Coronary artery (tissue), 2 donors: ENCODE measurements around the gene EVX1.
A peak's percentile ranks its signal among the peaks of the same experiment; 100 is the strongest.

Experiments
- DNase-seq: peaks from one replicate; pipeline ENCODE4 v3.0.0-alpha.2; 2017; ENCODE audit warnings: low spot score
- H3K27ac ChIP-seq, 2 donors: fragments of 200-600 bp; sonication (generic); one replicate each; pipeline ENCODE4 v1.5.1; 2016 to 2019
- H3K4me3 ChIP-seq: fragments of 200-600 bp; sonication (generic); 2 replicates; pipeline ENCODE4 v1.5.1; 2016; ENCODE audit warnings: mild to moderate bottlenecking, moderate library complexity
- TF ChIP-seq, protein P1 (sequence below): fragments of 200-600 bp; sonication (generic); IDR thresholded peaks from one replicate; pipeline ENCODE4 v1.5.1; 2019; ENCODE audit warnings: antibody characterized with exemption

The EVX1 gene

DNA sequence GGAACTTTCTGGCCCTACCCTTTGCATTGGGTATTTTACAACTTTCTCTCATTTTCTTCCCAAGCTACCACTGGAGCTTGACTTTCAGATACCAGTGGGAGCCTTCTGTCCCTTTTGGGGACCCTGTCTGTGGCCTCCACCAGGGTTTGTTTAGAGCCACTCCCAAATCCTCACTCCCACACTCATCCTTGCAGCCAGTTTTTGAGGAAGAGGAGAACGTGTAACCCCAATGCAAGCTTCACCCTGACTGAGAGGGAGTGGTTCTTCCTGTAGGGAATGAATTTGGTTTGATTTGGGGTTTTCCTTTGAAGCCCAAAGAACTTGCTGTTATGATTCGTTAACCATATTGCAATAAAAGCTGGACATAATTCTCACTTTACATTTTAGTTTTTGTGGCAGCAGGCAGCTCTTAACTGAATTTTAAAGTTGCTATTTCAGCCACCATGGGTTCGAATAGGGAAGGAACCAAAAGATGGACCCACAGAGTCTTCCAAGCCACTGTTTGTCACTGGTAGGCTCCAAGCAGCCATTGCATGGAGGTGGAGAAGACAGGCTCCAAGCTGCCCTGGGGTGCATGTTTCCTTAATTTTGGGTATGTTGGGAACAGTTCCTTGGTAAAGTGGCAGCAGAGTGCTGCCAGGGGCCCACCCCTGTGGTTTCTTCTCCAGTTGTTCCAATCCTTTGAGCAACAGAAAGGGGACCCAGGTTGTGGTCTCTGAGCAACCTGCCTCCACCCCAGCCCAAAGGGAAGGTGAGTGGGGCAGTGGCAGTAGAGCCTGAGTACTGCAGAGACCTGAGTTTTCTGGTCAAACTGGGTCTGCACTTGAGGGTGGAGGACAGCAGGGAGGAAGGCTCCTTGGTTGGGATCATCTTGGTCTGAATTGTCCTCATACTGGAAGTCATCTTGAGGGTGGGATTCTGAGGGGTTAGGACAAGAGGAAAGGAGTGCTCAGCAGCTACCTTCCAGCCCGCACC is 5.1 kb downstream of the EVX1 start:
- no peak overlapping the region for H3K27ac ChIP-seq
- no peak overlapping the region for H3K4me3 ChIP-seq
- no peak for DNase-seq
- TF ChIP-seq, protein P1, sequence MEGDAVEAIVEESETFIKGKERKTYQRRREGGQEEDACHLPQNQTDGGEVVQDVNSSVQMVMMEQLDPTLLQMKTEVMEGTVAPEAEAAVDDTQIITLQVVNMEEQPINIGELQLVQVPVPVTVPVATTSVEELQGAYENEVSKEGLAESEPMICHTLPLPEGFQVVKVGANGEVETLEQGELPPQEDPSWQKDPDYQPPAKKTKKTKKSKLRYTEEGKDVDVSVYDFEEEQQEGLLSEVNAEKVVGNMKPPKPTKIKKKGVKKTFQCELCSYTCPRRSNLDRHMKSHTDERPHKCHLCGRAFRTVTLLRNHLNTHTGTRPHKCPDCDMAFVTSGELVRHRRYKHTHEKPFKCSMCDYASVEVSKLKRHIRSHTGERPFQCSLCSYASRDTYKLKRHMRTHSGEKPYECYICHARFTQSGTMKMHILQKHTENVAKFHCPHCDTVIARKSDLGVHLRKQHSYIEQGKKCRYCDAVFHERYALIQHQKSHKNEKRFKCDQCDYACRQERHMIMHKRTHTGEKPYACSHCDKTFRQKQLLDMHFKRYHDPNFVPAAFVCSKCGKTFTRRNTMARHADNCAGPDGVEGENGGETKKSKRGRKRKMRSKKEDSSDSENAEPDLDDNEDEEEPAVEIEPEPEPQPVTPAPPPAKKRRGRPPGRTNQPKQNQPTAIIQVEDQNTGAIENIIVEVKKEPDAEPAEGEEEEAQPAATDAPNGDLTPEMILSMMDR, result no peak

DNA sequence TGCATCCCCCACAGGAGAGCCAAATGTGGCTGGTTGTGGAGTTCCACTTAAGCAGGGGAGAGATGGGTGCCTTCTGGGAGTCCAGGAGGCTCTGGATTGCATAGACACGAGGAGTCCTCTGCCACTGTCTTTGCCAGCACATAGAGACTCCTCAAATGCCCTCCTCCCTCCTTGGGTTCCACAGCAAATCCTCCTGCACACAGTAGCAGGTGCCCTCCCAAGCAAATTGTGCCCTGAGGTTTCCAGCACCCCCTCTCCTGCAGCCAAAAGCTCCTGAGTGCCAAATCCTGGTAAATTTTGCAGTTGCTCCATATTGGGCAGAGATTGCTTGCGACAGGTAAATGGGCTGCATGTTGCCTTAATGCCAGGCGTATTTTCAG is 5.8 kb downstream of the EVX1 start:
- TF ChIP-seq, protein P1, result no peak
- Histone ChIP-seq H3K4me3 (no peak overlapping the region), H3K27ac (no peak overlapping the region)
- DNase-seq, result no peak

DNA sequence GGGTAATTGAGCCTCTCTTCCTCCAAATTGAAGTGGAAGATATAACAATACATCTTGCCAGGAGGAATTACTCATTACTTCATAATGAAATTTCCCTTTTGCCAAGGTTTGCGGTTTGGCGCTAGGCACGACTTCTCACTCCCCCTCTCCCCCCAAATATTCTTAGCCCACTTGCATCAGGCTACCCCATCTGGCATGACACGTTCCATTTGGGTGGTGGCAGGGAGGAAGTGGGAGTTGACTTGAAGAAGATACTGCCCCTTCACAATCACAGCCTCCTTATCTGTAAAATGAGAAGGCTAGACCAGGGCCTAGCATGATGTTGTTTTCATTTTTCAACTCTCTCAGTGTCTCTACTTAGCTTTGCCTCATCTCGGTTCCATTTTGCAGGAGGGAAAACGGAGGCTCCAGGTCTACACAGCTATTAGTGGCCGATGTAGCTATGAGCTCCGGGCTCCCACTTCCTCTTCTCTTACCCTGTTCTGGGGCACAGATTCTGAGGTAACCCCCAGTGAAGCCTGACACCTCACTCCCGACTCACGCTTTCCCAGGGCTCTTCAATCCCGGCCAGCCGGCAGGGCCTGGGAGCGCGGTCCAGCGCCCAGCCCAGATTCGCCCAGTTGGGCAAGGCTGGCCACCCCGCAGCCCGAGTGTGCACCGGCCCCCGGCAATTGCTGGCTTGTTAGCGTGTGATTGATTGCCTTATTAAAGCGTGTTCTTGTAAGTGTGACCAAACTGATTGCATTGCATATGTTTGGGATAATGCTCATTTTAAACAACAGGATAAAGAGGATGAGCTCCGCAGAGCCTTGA is 6.5 kb downstream of the EVX1 start:
- H3K27ac ChIP-seq, result no peak overlapping the region
- no peak overlapping the region for H3K4me3 ChIP-seq
- no peak for DNase-seq
- TF ChIP-seq, protein P1, result no peak

DNA sequence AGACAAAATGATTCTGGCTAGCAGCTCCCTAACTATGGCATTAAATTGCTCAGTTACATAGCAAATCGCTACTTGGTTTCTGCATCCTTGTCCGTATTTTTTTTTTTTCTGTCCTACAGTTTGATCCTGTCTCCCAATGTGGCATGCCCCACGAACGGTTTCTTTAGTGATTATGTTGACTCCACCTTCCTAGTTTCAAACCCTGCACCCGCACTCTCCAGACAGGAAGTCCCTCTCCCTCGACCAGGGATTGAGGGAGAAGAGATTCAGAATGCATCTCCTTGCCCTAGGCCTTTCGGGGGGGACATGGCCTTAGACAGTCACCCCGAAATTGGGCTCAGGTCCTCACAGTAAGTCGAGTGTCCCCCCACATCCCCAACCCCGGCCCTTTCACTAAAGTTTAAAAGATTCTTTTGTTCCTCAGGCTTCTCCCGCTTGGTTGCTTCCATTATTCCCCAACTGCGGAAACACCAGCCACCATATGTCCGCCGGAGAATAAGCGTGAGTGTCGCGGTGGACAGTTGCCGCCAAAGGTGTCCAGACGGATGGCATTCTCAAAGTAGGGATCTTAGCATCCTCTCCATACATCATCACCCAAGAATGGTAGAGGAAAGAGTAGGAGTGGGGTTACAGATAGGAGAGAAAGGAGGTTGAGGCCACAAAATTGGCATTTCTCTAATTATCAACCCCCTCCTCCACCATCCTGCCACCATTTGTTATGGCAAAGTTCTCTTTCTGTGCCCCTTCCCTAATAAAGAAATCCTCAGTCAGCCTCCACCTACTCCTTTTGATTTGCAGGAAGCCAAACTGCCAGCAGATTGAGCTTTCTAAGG is 7.3 kb downstream of the EVX1 start:
- DNase-seq, result no peak
- TF ChIP-seq, protein P1, result no peak
- Histone ChIP-seq H3K4me3 (no peak overlapping the region), H3K27ac (no peak overlapping the region)

DNA sequence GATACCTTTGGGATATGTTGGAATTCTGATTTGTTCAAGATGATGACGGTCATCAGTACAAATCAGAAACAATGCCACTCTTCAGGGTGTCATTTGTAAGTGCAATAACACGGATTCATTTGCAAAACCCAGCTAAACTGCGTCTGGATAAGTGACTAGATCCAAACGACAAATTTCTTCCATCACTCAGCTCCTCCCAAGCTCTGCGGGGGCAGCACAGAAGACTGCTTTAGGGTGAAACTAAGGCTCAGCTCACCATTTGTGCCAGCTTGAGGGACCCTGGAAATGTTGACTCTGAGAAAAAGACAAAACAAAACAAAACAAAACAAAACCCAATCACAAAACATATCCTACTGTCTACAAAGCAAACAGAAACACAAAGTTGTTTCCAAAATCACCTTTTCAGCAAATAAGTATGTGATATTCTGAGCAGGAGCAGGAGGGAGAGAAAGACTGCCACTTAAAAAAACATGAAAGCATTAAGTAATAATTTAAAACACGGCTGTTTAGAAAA is 8.0 kb downstream of the EVX1 start:
- H3K4me3 ChIP-seq, result no peak overlapping the region
- H3K27ac ChIP-seq, result no peak overlapping the region
- no peak for DNase-seq
- TF ChIP-seq, protein P1, result no peak

DNA sequence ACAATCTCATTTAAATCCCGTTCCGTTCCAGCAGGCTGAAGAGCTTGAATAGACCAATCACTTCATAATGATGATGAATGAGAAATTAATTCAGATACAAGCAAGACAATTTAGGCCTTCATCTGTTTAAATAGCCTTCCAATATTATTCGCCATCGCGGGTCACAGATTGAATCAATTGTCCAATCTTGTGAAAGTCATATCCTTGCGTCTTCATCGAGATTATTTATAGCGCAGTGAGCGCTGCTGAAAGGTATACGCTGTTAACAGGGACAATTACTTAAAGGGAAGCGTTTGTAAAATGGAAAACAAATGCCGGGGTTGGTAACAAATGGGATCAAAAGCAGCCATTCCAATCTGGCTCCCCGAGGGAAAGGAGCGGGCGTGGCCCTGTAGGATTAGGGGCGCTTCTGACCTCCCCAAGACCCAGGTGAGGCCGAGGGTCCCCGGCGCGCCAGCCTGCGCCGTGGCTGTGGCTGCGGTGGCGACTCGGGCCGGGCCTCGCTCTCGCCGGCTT is 8.6 kb downstream of the EVX1 start:
- H3K4me3 ChIP-seq, result peak overlapping the region; percentile 62
- TF ChIP-seq, protein P1, result no peak

More for the DNA sequence above, 8.6 kb downstream of the EVX1 start:
- DNase-seq, result no peak
- H3K27ac ChIP-seq, result no peak overlapping the region
